Measurements from ENCODE around the gene TUG1. TPM values are rescaled to one million over a fixed set of nuclear protein-coding genes. Genes with fewer than 3 reads are reported as not detected.
A peak's percentile ranks its signal among the peaks of the same experiment; 100 is the strongest.

TUG1 gene
- total RNA-seq, 6 donors from 2014 or later = 51.8 to 135 (median 54.2) TPM

- Histone ChIP-seq H3K4me1 (no peaks in the 10 kb centered on the region), H3K27ac (no peak overlapping the region), H3K4me3 (no peak overlapping the region), H3K9me3 (no peaks in the 10 kb centered on the region), H3K36me3 (peaks cover 27 to 83% (median 64%) of the 10 kb centered on the region in 4 donors), H3K27me3 (no peaks in the 10 kb centered on the region)
- no peak for TF ChIP-seq CTCF (IDR thresholded peaks at IDR 0.05)
- no peak for TF ChIP-seq POLR2A (IDR thresholded peaks at IDR 0.05)
- no peak for TF ChIP-seq POLR2AphosphoS5 (IDR thresholded peaks at IDR 0.05)
- TF ChIP-seq EP300 (IDR thresholded peaks at IDR 0.05) = no peak
- DNase-seq (no peak), ATAC-seq (ENCODE audit: low FRiP score in 2 of 2) (no peak)
- WGBS, 2 donors = 91 to 96% methylated on average over 6 of the region's 6 CpGs
Measured at GRCh38 chr22:30928401-30928800, 40.7 kb upstream of the TUG1 start.

- no peaks in the 10 kb centered on the region for H3K27me3 ChIP-seq
- 96 to 97% methylated on average over 3 of the region's 3 CpGs for WGBS, 2 donors
- H3K4me1 ChIP-seq = no peaks in the 10 kb centered on the region
- no peaks in the 10 kb centered on the region for H3K9me3 ChIP-seq
- peaks cover 40 to 99% (median 82%) of the 10 kb centered on the region in 4 donors for H3K36me3 ChIP-seq
- TF ChIP-seq CTCF (IDR thresholded peaks at IDR 0.05) (no peak), POLR2AphosphoS5 (IDR thresholded peaks at IDR 0.05) (no peak), POLR2A (IDR thresholded peaks at IDR 0.05) (no peak), EP300 (IDR thresholded peaks at IDR 0.05) (no peak)
- DNase-seq (no peak), ATAC-seq (ENCODE audit: low FRiP score in 2 of 2) (no peak)
- no peak overlapping the region for H3K27ac ChIP-seq
- H3K4me3 ChIP-seq = no peak overlapping the region
Measured at GRCh38 chr22:30930228-30930627, 38.8 kb upstream of the TUG1 start.

GRCh38 chr22:30931541-30932300, 37.3 kb upstream of the TUG1 start:
- ATAC-seq (ENCODE audit: low FRiP score in 2 of 2) = no peak
- no peak for DNase-seq
- Histone ChIP-seq H3K4me3 (no peak overlapping the region), H3K27me3 (no peaks in the 10 kb centered on the region), H3K4me1 (no peaks in the 10 kb centered on the region), H3K36me3 (peaks cover 52 to 100% (median 85%) of the 10 kb centered on the region in 4 donors), H3K27ac (no peak overlapping the region), H3K9me3 (no peaks in the 10 kb centered on the region)
- TF ChIP-seq EP300 (IDR thresholded peaks at IDR 0.05) (no peak), POLR2A (IDR thresholded peaks at IDR 0.05) (no peak), CTCF (IDR thresholded peaks at IDR 0.05) (no peak), POLR2AphosphoS5 (IDR thresholded peaks at IDR 0.05) (no peak)
- 88 to 93% methylated on average over 4 of the region's 4 CpGs for whole genome bisulfite sequencing, 2 donors

GRCh38 chr22:30932661-30933060, 36.4 kb upstream of the TUG1 start:
- no peak overlapping the region for H3K27ac ChIP-seq
- TF ChIP-seq POLR2AphosphoS5 (IDR thresholded peaks at IDR 0.05) (no peak), CTCF (IDR thresholded peaks at IDR 0.05) (no peak), POLR2A (IDR thresholded peaks at IDR 0.05) (no peak), EP300 (IDR thresholded peaks at IDR 0.05) (no peak)
- H3K36me3 ChIP-seq = peaks cover 56 to 100% (median 86%) of the 10 kb centered on the region in 4 donors
- H3K27me3 ChIP-seq = no peaks in the 10 kb centered on the region
- DNase-seq (peak in 1 of 2 donors; percentile 33), ATAC-seq (ENCODE audit: low FRiP score in 2 of 2) (no peak)
- WGBS, 2 donors = 94 to 97% methylated on average over 13 to 16 of the region's 16 CpGs
- no peaks in the 10 kb centered on the region for H3K4me1 ChIP-seq
- no peaks in the 10 kb centered on the region for H3K9me3 ChIP-seq
- no peak overlapping the region for H3K4me3 ChIP-seq

GRCh38 chr22:30933457-30933856, 35.6 kb upstream of the TUG1 start:
- ATAC-seq (ENCODE audit: low FRiP score in 2 of 2) = no peak
- no peak for DNase-seq
- no peak overlapping the region for H3K4me3 ChIP-seq
- no peaks in the 10 kb centered on the region for H3K4me1 ChIP-seq
- no peak for TF ChIP-seq EP300 (IDR thresholded peaks at IDR 0.05)
- no peak for TF ChIP-seq POLR2A (IDR thresholded peaks at IDR 0.05)
- TF ChIP-seq POLR2AphosphoS5 (IDR thresholded peaks at IDR 0.05) = no peak
- no peak for TF ChIP-seq CTCF (IDR thresholded peaks at IDR 0.05)
- no peaks in the 10 kb centered on the region for H3K27me3 ChIP-seq
- H3K9me3 ChIP-seq = no peaks in the 10 kb centered on the region
- no peak overlapping the region for H3K27ac ChIP-seq
- WGBS, 2 donors = 78 to 82% methylated on average over 5 to 7 of the region's 7 CpGs
- H3K36me3 ChIP-seq = peaks cover 51 to 100% (median 84%) of the 10 kb centered on the region in 4 donors
